Panc1 (cell line): ENCODE data around the gene NTRK2.

Source experiments
- POLR2AphosphoS5 ChIP-seq: IDR thresholded peaks from 2 replicates; pipeline ENCODE4 v1.6.1; 2012; ENCODE audit warnings: mild to moderate bottlenecking, low read depth, low read length, moderate library complexity
- TF ChIP-seq, protein P1 (sequence below): fragments of 450-650 bp; IDR thresholded peaks from 2 replicates; pipeline ENCODE4 v1.5.1; 2017; ENCODE audit warnings: mild to moderate bottlenecking

DNA sequence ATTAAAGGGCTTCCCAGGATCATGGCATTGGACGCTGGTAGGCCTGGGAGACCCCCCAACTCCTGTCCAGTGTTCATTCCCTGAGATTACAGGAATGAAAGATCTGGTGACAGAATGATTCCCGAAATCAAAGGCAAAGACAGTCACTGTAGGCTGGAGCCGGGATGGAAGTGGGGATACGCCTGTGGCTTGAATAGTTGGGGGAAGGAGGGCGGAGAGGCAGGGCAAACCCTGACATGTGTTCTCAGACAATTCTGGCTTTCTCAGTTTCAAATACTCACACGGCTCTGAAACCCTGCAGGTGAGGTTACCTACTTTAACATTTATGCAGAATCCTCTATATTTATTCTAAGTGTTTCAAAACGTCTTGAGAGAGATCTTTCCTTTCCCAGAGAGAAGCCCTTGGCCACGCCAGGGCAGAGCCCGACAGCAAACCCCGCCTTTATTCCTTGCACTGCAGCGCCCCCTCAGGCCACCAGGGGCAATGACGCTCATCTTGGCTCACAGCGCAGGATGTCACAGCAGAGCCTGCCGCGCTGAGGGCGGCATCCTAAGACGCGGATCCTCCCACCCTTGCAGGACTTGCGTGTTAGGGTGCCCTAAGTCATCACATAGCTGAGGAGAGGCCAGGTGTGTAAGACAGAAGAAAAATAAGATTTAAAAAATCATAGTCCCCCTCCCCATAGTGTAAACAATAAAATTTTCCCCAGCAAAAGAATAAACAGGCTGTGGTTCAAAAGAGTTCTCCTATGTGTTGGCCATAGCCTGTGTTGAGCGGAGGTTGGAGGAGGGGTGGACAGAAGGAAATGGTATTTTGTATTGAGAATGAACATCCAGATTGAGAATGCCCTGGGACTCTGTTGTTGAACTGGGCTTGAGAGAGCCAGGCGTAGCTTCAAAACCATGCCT lies 284.5 kb downstream of the NTRK2 start:
- TF ChIP-seq POLR2AphosphoS5, result no peak
- TF ChIP-seq, protein P1, sequence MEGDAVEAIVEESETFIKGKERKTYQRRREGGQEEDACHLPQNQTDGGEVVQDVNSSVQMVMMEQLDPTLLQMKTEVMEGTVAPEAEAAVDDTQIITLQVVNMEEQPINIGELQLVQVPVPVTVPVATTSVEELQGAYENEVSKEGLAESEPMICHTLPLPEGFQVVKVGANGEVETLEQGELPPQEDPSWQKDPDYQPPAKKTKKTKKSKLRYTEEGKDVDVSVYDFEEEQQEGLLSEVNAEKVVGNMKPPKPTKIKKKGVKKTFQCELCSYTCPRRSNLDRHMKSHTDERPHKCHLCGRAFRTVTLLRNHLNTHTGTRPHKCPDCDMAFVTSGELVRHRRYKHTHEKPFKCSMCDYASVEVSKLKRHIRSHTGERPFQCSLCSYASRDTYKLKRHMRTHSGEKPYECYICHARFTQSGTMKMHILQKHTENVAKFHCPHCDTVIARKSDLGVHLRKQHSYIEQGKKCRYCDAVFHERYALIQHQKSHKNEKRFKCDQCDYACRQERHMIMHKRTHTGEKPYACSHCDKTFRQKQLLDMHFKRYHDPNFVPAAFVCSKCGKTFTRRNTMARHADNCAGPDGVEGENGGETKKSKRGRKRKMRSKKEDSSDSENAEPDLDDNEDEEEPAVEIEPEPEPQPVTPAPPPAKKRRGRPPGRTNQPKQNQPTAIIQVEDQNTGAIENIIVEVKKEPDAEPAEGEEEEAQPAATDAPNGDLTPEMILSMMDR, result peak; percentile 82
